IPS DF 4.7 (cell line): ENCODE data around the gene NCKAP5.

ENCODE experiments used
- DNase-seq: peaks from one replicate; pipeline ENCODE4 v3.0.0-alpha.2; 2013; ENCODE audit warnings: low spot score; ENCODE audit errors: extremely low read depth

NCKAP5 gene

GRCh38 chr2:133098787-133099186, 469.5 kb downstream of the NCKAP5 start:
- DNase-seq: no peak

GRCh38 chr2:133097666-133098065, 470.6 kb downstream of the NCKAP5 start:
- no peak for DNase-seq

GRCh38 chr2:133092571-133092970, 475.7 kb downstream of the NCKAP5 start:
- no peak for DNase-seq

GRCh38 chr2:133090358-133090757, 477.9 kb downstream of the NCKAP5 start:
- no peak for DNase-seq

- DNase-seq: no peak
Observed at GRCh38 chr2:133086176-133086575, 482.1 kb downstream of the NCKAP5 start.

- no peak for DNase-seq
Observed at GRCh38 chr2:133085646-133086045, 482.6 kb downstream of the NCKAP5 start.

- no peak for DNase-seq
Observed at GRCh38 chr2:133082034-133082433, 486.2 kb downstream of the NCKAP5 start.

- no peak for DNase-seq
Observed at GRCh38 chr2:133080822-133081221, 487.4 kb downstream of the NCKAP5 start.

GRCh38 chr2:133078667-133079411, 489.4 kb downstream of the NCKAP5 start:
- no peak for DNase-seq

GRCh38 chr2:133077269-133077822, 490.9 kb downstream of the NCKAP5 start:
- no peak for DNase-seq

- DNase-seq: no peak
Observed at GRCh38 chr2:133072837-133073694, 495.2 kb downstream of the NCKAP5 start.

- peak; percentile 30 for DNase-seq
Observed at GRCh38 chr2:133063775-133064174, 504.5 kb downstream of the NCKAP5 start.

- DNase-seq: no peak
Observed at GRCh38 chr2:133062931-133063665, 505.2 kb downstream of the NCKAP5 start.

- DNase-seq: no peak
Observed at GRCh38 chr2:133061874-133062593, 506.2 kb downstream of the NCKAP5 start.

- DNase-seq: no peak
Observed at GRCh38 chr2:133054297-133054696, 514.0 kb downstream of the NCKAP5 start.

- DNase-seq: no peak
Observed at GRCh38 chr2:133053541-133053940, 514.7 kb downstream of the NCKAP5 start.

GRCh38 chr2:133045787-133046186, 522.5 kb downstream of the NCKAP5 start:
- no peak for DNase-seq

- no peak for DNase-seq
Observed at GRCh38 chr2:133044556-133044955, 523.7 kb downstream of the NCKAP5 start.

- no peak for DNase-seq
Observed at GRCh38 chr2:133040170-133040569, 528.1 kb downstream of the NCKAP5 start.

- DNase-seq: no peak
Observed at GRCh38 chr2:133039531-133039930, 528.7 kb downstream of the NCKAP5 start.
